ENCODE data around the gene SCN4B. TPM values are rescaled to one million over a fixed set of nuclear protein-coding genes. Genes with fewer than 3 reads are reported as not detected.

SCN4B gene
- total RNA-seq, 1 experiment from 2014 or later, result 1.6 TPM

DNA sequence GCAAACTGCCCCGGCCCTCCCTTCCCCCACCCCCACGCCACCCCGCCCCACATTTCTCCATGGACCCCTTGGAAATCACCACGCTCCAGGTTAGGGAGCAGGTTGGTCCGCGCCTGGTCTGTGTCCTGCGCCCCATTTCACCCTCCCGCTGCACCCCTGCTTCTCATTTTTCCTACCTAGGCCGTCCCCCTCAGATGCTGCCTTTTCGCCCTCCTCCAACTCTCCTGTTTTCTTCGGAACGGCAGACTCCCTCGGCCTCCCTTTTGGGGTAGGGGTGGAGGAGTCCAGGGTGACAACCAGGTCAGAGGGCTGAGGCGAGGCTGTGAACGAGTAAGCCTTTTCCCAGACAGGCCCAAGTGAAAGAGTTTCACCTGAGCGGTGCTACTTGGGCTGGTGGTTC is 893 bp upstream of the SCN4B start:
- H4K5ac ChIP-seq (ENCODE audit: insufficient read length, low read depth, low read length), result no peak overlapping the region
- peak; percentile 37 for DNase-seq

More for the DNA sequence above, 893 bp upstream of the SCN4B start:
- no peak overlapping the region for H3K27ac Mint-ChIP-seq
- Histone ChIP-seq H3K14ac (ENCODE audit: insufficient read depth, low read length) (no peak overlapping the region), H2BK5ac (ENCODE audit: insufficient read length, low read length) (no peak overlapping the region), H3K9me3 (ENCODE audit: control insufficient read depth, low read depth, low read length) (no peaks in the 10 kb centered on the region), H4K91ac (ENCODE audit: insufficient read length, low read depth, low read length) (no peak overlapping the region), H2BK120ac (ENCODE audit: low read depth, low read length, poor library complexity, severe bottlenecking) (no peak overlapping the region), H3K4me2 (ENCODE audit: insufficient read depth, insufficient read length, low read length) (peak overlapping the region; percentile 85), H2BK15ac (ENCODE audit: low read depth, low read length) (no peak overlapping the region), H3K18ac (ENCODE audit: insufficient read length, low read depth, low read length) (no peak overlapping the region), H3K4me1 (ENCODE audit: insufficient read depth, low read length) (peaks cover 15% of the 10 kb centered on the region), H2AFZ (ENCODE audit: low read length) (no peak overlapping the region), H3K56ac (ENCODE audit: insufficient read length, low read depth, low read length) (no peak overlapping the region), H2BK12ac (ENCODE audit: insufficient read length, low read depth, low read length) (no peak overlapping the region), H3K79me1 (ENCODE audit: insufficient read depth, low read depth, low read length, poor library complexity, severe bottlenecking) (no peaks in the 10 kb centered on the region), H2AK5ac (ENCODE audit: insufficient read length, low read length) (no peak overlapping the region), H3K27me3 (ENCODE audit: insufficient read depth, low read length) (peaks cover 68% of the 10 kb centered on the region), H3K79me2 (ENCODE audit: insufficient read depth, low read length) (no peaks in the 10 kb centered on the region), H3K9ac (ENCODE audit: extremely low read depth, insufficient read length, low read length) (no peak overlapping the region), H3K23me2 (ENCODE audit: insufficient read length, low read depth, low read length, poor library complexity, severe bottlenecking) (peaks cover 30% of the 10 kb centered on the region), H3K23ac (ENCODE audit: insufficient read length, low read depth, low read length) (no peak overlapping the region), H4K20me1 (ENCODE audit: control insufficient read depth, insufficient read depth, insufficient read length) (no peaks in the 10 kb centered on the region), H4K8ac (replicated peaks; ENCODE audit: insufficient read length, low read depth, low read length) (no peak overlapping the region), H3K27ac (ENCODE audit: insufficient read length, low read depth, low read length) (no peak overlapping the region), H3K4ac (ENCODE audit: low read depth, low read length) (no peak overlapping the region), H3T11ph (ENCODE audit: low read length) (no peak overlapping the region), H2BK20ac (ENCODE audit: low read depth, low read length, poor library complexity, severe bottlenecking) (no peak overlapping the region)
- H3K4me1 Mint-ChIP-seq, result peaks cover 52 to 67% of the 10 kb centered on the region in 2 experiments
- TF ChIP-seq, protein P1, sequence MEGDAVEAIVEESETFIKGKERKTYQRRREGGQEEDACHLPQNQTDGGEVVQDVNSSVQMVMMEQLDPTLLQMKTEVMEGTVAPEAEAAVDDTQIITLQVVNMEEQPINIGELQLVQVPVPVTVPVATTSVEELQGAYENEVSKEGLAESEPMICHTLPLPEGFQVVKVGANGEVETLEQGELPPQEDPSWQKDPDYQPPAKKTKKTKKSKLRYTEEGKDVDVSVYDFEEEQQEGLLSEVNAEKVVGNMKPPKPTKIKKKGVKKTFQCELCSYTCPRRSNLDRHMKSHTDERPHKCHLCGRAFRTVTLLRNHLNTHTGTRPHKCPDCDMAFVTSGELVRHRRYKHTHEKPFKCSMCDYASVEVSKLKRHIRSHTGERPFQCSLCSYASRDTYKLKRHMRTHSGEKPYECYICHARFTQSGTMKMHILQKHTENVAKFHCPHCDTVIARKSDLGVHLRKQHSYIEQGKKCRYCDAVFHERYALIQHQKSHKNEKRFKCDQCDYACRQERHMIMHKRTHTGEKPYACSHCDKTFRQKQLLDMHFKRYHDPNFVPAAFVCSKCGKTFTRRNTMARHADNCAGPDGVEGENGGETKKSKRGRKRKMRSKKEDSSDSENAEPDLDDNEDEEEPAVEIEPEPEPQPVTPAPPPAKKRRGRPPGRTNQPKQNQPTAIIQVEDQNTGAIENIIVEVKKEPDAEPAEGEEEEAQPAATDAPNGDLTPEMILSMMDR (conservative IDR thresholded peaks at IDR 0.05), result no peak
- peaks cover 94% of the 10 kb centered on the region for H3K27me3 Mint-ChIP-seq (ENCODE audit: low read depth)
- H3K9me3 Mint-ChIP-seq, result no peaks in the 10 kb centered on the region; a peak in 1 of 5 replicates
- no CpG with 5 or more reads among the region's 16 CpGs for WGBS (ENCODE audit: extremely low coverage, insufficient read length, low lambda C conversion rate)
- peak overlapping the region; percentile 61 to 82 for H3K4me3 Mint-ChIP-seq
- no peaks in the 10 kb centered on the region; a peak in 1 of 7 replicates for H3K36me3 Mint-ChIP-seq (ENCODE audit: insufficient read depth in 1 of 3, low read depth in 3 of 3)
